Renal cortical epithelial cell (primary cell): ENCODE results near the gene NXPH3. TPM values are rescaled to one million over a fixed set of nuclear protein-coding genes. Genes with fewer than 3 reads are reported as not detected.

Source experiments
- DNase-seq: peaks from one replicate; pipeline ENCODE4 v3.0.0-alpha.2; 2011; ENCODE audit warnings: low read depth
- total RNA-seq: library from RNA; depleted of rRNA; stranded (reverse); fragments of >200 nt; gene quantifications from 2 replicates; pipeline ENCODE4 v1.2.3, GENCODE V29; 2014

Gene NXPH3
- total RNA-seq, 1 donor from 2014 or later, result 0.10 TPM

GRCh38 chr17:49576088-49576916 is 631 bp downstream of the NXPH3 start:
- no peak for DNase-seq

- no peak for DNase-seq
These were observed 1.4 kb downstream of the NXPH3 start for GRCh38 chr17:49576917-49577649.

DNA sequence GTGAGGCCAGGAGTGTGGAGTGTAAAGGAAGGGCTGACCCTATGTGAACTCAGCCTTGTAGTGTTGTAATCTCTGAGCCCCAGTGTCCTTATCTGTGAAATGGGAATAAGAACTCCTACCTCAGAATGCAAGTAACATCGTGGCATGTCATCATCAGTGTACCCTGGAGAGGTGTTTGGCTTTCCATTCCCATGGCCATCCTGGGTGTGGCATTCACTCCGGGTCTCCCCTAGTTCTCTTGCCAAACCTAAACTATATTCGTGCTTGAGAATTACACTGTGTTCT is 1.9 kb downstream of the NXPH3 start:
- DNase-seq, result no peak

- DNase-seq, result no peak
These were observed 2.3 kb downstream of the NXPH3 start for GRCh38 chr17:49577963-49578362.

DNA sequence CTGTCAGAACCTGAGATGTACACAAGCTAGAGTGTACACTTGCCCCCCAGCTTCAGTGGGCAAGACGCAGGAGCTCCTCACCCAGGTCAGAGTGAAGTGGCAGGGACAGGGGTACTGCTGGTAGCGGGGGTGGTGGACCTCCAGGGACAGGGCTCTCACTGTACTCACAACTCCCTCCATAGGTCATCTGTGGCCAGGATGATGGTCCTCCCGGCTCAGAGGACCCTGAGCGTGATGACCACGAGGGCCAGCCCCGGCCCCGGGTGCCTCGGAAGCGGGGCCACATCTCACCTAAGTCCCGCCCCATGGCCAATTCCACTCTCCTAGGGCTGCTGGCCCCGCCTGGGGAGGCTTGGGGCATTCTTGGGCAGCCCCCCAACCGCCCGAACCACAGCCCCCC is 2.7 kb downstream of the NXPH3 start:
- DNase-seq, result no peak

GRCh38 chr17:49578952-49579500 is 3.4 kb downstream of the NXPH3 start:
- DNase-seq, result no peak

DNA sequence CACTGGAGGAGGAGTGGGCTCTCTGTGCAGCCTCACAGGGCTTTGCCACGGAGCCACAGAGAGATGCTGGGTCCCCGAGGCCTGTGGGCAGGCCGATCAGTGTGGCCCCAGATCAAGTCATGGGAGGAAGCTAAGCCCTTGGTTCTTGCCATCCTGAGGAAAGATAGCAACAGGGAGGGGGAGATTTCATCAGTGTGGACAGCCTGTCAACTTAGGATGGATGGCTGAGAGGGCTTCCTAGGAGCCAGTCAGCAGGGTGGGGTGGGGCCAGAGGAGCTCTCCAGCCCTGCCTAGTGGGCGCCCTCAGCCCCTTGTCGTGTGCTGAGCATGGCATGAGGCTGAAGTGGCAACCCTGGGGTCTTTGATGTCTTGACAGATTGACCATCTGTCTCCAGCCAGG is 3.9 kb downstream of the NXPH3 start:
- no peak for DNase-seq

DNA sequence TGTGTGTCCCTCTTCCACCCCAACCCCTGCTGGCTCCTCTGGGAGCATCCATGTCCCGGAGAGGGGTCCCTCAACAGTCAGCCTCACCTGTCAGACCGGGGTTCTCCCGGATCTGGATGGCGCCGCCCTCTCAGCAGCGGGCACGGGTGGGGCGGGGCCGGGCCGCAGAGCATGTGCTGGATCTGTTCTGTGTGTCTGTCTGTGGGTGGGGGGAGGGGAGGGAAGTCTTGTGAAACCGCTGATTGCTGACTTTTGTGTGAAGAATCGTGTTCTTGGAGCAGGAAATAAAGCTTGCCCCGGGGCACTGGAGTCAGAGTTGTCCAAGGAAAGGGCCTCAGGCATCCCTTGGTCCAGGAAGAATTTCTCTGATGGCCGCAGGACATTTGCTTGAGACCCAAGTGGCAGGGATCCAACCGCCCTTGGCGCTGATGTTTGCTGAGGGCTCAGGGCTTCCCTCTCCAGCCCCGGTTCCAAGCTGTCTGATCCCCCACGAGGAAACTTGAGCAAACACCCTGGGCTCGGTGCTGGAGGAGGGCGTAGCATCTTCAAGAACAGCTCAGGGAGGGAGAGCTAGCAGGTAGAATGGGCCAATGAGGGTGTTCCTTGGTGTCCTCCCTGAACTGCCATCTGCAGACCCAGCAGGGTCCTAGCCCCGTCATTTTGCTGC is 4.5 kb downstream of the NXPH3 start:
- no peak for DNase-seq

- DNase-seq, result no peak
These were observed 5.4 kb downstream of the NXPH3 start for GRCh38 chr17:49580981-49581647.

GRCh38 chr17:49581648-49581998 is 6.0 kb downstream of the NXPH3 start:
- no peak for DNase-seq

- no peak for DNase-seq
These were observed 6.5 kb downstream of the NXPH3 start for GRCh38 chr17:49582055-49582722.

GRCh38 chr17:49582789-49583188 is 7.1 kb downstream of the NXPH3 start:
- DNase-seq, result no peak

DNA sequence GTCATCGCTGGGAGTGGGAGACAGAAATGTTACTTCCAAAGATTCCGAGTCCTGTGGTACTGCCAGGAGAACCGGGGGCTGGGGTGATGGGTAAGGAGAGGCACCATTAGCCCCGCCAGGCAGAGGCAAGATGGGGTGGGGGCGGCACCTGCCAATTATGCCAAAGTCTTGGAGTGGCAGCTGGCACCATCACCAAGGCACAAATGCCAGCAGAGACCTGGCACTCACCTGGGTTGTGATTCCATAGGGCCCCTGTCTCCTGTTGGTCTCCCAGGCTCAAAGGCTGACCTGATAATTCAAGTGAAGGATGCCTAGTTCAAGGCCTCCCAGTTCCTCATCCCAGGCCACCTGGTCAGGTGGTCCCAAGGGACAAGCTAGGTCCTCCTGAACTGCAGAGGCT is 7.6 kb downstream of the NXPH3 start:
- DNase-seq, result no peak

GRCh38 chr17:49583889-49584288 is 8.2 kb downstream of the NXPH3 start:
- no peak for DNase-seq

DNA sequence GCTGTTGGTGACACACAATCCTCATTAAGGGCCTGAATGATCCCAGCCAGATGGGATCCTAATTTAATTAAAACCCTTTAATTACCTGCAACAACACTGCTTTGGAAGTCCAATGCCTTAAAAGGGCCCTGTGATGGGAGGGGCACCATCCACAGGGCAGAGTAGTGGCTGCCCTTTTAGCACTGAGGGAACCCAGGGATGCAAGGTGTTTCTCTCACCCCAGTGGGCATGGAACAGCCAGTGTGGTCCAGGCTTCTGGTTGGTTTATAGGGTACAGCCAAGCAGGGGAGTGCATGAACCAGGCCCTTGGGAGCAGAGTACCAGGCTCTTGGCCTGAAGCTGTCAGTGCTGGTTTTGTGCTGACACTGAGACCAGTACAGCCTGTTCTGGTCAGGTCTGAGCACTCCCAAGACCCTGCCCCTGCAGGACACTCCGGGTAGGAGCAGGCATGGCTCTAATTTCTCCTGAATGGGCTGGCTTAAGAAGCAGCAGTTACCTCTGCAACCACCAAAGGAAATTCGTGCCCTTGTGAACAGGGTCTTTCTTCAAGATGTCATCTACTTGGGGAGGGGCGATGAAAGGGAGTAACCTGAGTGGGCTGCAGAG is 9.9 kb downstream of the NXPH3 start:
- no peak for DNase-seq

GRCh38 chr17:49587366-49588073 is 11.8 kb downstream of the NXPH3 start:
- no peak for DNase-seq

- no peak for DNase-seq
These were observed 12.6 kb downstream of the NXPH3 start for GRCh38 chr17:49588312-49588711.

- DNase-seq, result no peak
These were observed 13.3 kb downstream of the NXPH3 start for GRCh38 chr17:49588726-49589576.

- no peak for DNase-seq
These were observed 13.9 kb downstream of the NXPH3 start for GRCh38 chr17:49589577-49589927.

- DNase-seq, result no peak
These were observed 15.2 kb downstream of the NXPH3 start for GRCh38 chr17:49590874-49591273.
